ENCODE measurements around the gene IL25.
A peak's percentile ranks its signal among the peaks of the same experiment; 100 is the strongest.
"Not testable (repeated sequence)": the region's sequence is repeated elsewhere in the genome, so short reads cannot be mapped to it uniquely, and the experiment has no call there.

Gene IL25

DNA sequence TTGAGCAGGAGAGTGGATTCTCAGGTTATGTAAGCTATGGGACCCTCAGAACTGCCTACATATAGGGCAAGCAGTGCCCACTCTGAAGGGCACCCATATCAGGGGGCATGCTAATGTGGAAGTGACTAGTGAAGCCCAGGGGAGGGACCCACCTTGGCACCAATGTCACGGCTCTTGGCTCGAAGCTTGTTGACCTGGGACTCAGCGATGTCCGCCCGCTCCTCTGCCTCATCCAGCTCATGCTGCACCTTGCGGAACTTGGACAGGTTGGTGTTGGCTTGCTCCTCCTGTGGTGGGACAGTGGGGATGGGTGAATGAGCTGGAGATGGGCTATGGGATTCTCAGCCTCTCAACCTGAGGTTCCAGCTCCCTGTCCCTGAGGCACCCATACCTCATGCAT lies 9.7 kb downstream of the IL25 start:
- H3K9ac ChIP-seq: no peak overlapping the region

DNA sequence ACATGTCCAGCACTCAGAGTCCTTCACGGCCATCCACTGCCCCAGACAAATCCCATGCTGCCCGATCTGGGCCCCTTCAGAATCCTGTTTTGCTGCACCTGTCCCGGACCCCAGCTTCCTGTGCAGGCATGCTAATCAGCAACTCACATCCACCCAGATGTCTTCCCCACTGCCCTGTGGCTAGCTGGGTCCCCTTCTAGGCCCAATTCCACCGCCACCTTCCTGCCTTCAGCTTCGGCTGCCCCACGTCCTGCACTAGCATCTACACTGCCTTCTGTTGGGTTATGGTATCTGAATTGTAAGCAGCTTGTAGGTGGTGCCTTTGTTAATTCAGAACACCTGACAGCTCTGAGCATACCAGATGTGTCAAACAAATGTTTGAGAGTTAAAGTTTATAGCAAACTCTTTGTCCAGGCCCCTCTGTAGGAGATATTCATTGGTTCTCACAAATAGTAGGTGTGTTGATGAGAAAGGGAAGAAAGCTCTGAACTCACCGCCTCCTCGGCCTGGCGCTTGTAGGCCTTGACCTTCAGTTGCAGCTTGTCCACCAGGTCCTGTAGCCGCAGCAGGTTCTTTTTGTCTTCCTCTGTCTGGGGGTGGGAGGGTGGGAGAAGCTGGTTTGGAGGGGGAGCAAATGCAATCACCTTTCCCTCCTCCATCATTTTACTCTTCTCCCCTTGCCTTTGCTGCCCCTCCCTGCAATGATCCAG lies 10.3 kb downstream of the IL25 start:
- Histone ChIP-seq H4K20me1 (peaks cover 0 to 6% (median 0%) of the 10 kb centered on the region in 11 experiments; a peak in 3 of 22 replicates), H3K27me3 (peaks cover 0 to 12% (median 0%) of the 10 kb centered on the region in 11 experiments; a peak in 5 of 22 replicates), H3K4me1 (peaks cover 0 to 43% (median 25%) of the 10 kb centered on the region in 10 experiments; a peak in 16 of 20 replicates), H3K4me3 (no peak overlapping the region), H3K36me3 (no peaks in the 10 kb centered on the region), H3K9me3 (replicated peaks in 1 of 11) (no peaks in the 10 kb centered on the region), H3K9ac (no peak overlapping the region), H3K4me2 (peak overlapping the region in 8 of 11 experiments; percentile 62 to 77 (median 69); a peak in 15 of 22 replicates), H3K27ac (no peak overlapping the region)
- TF ChIP-seq Cebpa-rat (IDR thresholded peaks at IDR 0.05): no peak

More for the DNA sequence above, 9.7 kb downstream of the IL25 start:
- H3K4me2 ChIP-seq: peak overlapping the region in 9 of 11 experiments; percentile 35 to 77 (median 66); a peak in 17 of 22 replicates
- H3K27ac ChIP-seq: no peak overlapping the region
- H3K9me3 ChIP-seq (replicated peaks in 1 of 11): no peaks in the 10 kb centered on the region
- H3K27me3 ChIP-seq: peaks cover 0 to 12% (median 0%) of the 10 kb centered on the region in 11 experiments; a peak in 5 of 22 replicates
- no peak overlapping the region for H3K4me3 ChIP-seq
- no peak for TF ChIP-seq Cebpa-rat (IDR thresholded peaks at IDR 0.05)
- H3K36me3 ChIP-seq: no peaks in the 10 kb centered on the region
- peaks cover 1 to 49% (median 31%) of the 10 kb centered on the region in 10 experiments; a peak in 18 of 20 replicates for H3K4me1 ChIP-seq
- peaks cover 0 to 6% (median 0%) of the 10 kb centered on the region in 11 experiments; a peak in 3 of 22 replicates for H4K20me1 ChIP-seq

DNA sequence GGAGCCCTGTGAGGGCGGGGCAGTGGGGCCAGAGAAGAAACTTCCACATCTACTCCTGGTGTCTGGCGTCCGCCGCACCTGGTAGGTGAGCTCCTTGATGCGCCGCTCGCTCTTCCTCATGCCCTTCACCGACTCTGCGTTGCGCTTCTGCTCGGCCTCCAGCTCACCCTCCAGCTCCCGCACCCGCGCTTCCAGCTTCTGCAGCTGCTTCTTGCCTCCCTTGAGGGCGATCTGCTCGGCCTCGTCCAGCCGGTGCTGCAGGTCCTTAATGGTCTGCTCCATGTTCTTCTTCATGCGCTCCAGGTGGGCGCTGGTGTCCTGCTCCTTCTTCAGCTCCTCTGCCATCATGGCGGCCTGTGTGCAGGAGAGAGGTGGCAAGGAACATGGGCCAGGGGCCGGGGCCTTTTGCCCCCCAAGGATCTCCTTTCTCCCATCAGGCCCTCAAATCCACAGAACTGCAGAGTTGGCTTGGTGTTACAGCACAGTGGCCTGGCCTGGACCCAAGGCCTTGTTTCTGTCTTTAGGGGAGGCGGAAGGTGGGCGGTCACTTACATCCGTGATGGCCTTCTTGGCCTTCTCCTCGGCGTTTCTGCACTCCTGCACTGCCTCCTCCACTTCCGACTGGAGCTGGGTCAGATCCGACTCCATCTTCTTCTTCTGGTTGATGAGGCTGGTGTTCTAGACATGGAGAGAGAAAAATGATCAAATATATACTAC lies 11.9 kb downstream of the IL25 start:
- H3K4me2 ChIP-seq: no peak overlapping the region
- H4K20me1 ChIP-seq: peaks cover 0 to 6% (median 0%) of the 10 kb centered on the region in 11 experiments; a peak in 3 of 22 replicates
- H3K4me3 ChIP-seq: no peak overlapping the region
- H3K9ac ChIP-seq: no peak overlapping the region
- H3K27ac ChIP-seq: no peak overlapping the region
- peaks cover 0 to 28% (median 18%) of the 10 kb centered on the region in 10 experiments; a peak in 16 of 20 replicates for H3K4me1 ChIP-seq
- no peaks in the 10 kb centered on the region for H3K36me3 ChIP-seq
- H3K27me3 ChIP-seq: peaks cover 0 to 12% (median 0%) of the 10 kb centered on the region in 11 experiments; a peak in 5 of 22 replicates
- no peak for TF ChIP-seq Cebpa-rat (IDR thresholded peaks at IDR 0.05)
- H3K9me3 ChIP-seq (replicated peaks in 1 of 11): no peaks in the 10 kb centered on the region

DNA sequence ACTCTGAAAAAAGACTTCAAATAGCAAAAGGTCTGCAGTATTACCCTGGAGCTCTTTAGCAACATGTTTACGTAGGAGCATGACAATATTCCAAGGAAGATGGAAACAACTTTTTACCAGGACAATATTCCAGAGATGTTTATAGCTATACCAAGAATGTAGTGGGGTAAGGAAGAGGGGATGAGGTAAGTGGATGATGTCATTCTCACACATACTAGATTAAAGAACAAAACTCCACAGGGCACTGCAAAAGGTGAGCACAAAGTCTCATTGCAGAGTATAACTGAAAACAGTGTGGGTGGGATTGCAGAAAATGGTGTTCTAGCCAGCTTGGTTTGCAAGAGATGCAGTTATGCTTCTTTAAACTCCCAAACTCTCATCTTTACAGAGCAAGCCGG lies 12.6 kb downstream of the IL25 start:
- H3K4me1 ChIP-seq: peaks cover 0 to 22% (median 18%) of the 10 kb centered on the region in 10 experiments; a peak in 16 of 20 replicates
- TF ChIP-seq Cebpa-rat (IDR thresholded peaks at IDR 0.05): no peak
- peaks cover 0 to 6% (median 0%) of the 10 kb centered on the region in 11 experiments; a peak in 3 of 22 replicates for H4K20me1 ChIP-seq
- H3K9ac ChIP-seq: no peak overlapping the region
- no peaks in the 10 kb centered on the region for H3K9me3 ChIP-seq (replicated peaks in 1 of 11)
- no peak overlapping the region for H3K4me2 ChIP-seq
- H3K4me3 ChIP-seq: no peak overlapping the region
- H3K27ac ChIP-seq: no peak overlapping the region
- peaks cover 0 to 12% (median 0%) of the 10 kb centered on the region in 11 experiments; a peak in 5 of 22 replicates for H3K27me3 ChIP-seq
- H3K36me3 ChIP-seq: no peaks in the 10 kb centered on the region

GRCh38 chr14:23385642-23386265 lies 13.1 kb downstream of the IL25 start:
- no peak overlapping the region for H3K4me3 ChIP-seq
- peaks cover 0 to 21% (median 18%) of the 10 kb centered on the region in 10 experiments; a peak in 16 of 20 replicates for H3K4me1 ChIP-seq
- H3K4me2 ChIP-seq: no peak overlapping the region
- H4K20me1 ChIP-seq: peaks cover 0 to 6% (median 0%) of the 10 kb centered on the region in 11 experiments; a peak in 2 of 22 replicates
- peaks cover 0 to 12% (median 0%) of the 10 kb centered on the region in 11 experiments; a peak in 5 of 22 replicates for H3K27me3 ChIP-seq
- no peaks in the 10 kb centered on the region for H3K36me3 ChIP-seq
- H3K27ac ChIP-seq: no peak overlapping the region
- TF ChIP-seq Cebpa-rat (IDR thresholded peaks at IDR 0.05): no peak
- H3K9me3 ChIP-seq (replicated peaks in 1 of 11): no peaks in the 10 kb centered on the region
- H3K9ac ChIP-seq: no peak overlapping the region

- not testable (repeated sequence) for H3K27me3 ChIP-seq; H4K20me1 ChIP-seq; H3K4me2 ChIP-seq; H3K9ac ChIP-seq; H3K27ac ChIP-seq; H3K36me3 ChIP-seq; H3K9me3 ChIP-seq (replicated peaks in 1 of 11); H3K4me3 ChIP-seq
- peaks cover 0 to 17% (median 16%) of the 10 kb centered on the region in 10 experiments; a peak in 16 of 20 replicates for H3K4me1 ChIP-seq
Measured at GRCh38 chr14:23386266-23386657, 13.7 kb downstream of the IL25 start.

DNA sequence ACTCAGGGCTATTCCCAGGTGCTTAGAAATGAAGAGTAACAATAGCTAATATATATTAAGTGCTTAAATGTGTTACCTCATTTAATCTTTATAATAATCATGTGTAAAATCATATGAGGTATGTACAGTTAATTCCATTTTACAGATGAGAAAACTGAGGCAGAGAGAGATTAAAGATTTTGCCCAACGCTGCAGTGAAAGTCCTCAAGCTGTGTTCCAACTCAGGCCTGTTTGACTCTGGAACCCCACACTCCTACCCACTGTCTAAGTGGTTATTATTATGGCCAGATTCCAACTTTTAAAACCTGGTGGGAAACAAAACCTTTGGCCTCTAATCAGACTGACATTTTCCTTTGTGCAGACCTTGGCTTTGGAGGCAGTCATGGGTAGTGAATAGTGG lies 14.4 kb downstream of the IL25 start:
- Histone ChIP-seq H3K4me2 (no peak overlapping the region), H3K4me3 (no peak overlapping the region), H3K27me3 (peaks cover 0 to 7% (median 0%) of the 10 kb centered on the region in 11 experiments; a peak in 4 of 22 replicates), H3K9ac (no peak overlapping the region), H3K36me3 (no peaks in the 10 kb centered on the region), H4K20me1 (peaks cover 0 to 2% (median 0%) of the 10 kb centered on the region in 11 experiments; a peak in 1 of 22 replicates), H3K9me3 (replicated peaks in 1 of 11) (no peaks in the 10 kb centered on the region), H3K4me1 (peaks cover 0 to 9% (median 8%) of the 10 kb centered on the region in 10 experiments; a peak in 15 of 20 replicates), H3K27ac (no peak overlapping the region)
- TF ChIP-seq Cebpa-rat (IDR thresholded peaks at IDR 0.05): no peak

GRCh38 chr14:23387916-23388882 lies 15.6 kb downstream of the IL25 start:
- TF ChIP-seq Cebpa-rat (IDR thresholded peaks at IDR 0.05): no peak

More at GRCh38 chr14:23387916-23388882, 15.6 kb downstream of the IL25 start:
- no peaks in the 10 kb centered on the region for H3K36me3 ChIP-seq
- H3K27ac ChIP-seq: no peak overlapping the region
- H3K27me3 ChIP-seq: 0 out of 22 replicates have a peak, but pooled peaks cover 0 to 6% (median 0%) of the 10 kb centered on the region in 11 experiments
- no peaks in the 10 kb centered on the region for H3K9me3 ChIP-seq (replicated peaks in 1 of 11)
- H3K4me2 ChIP-seq: no peak overlapping the region
- no peak overlapping the region for H3K4me3 ChIP-seq
- H3K9ac ChIP-seq: no peak overlapping the region
- H4K20me1 ChIP-seq: no peaks in the 10 kb centered on the region
- H3K4me1 ChIP-seq: no peaks in the 10 kb centered on the region
